Measurements from ENCODE around the gene SERPINE3.

Gene SERPINE3

GRCh38 chr13:51370811-51371210, 31.3 kb downstream of the SERPINE3 start:
- no peak overlapping the region for H3K4me3 ChIP-seq (ENCODE audit: low read length)
- no peak for TF ChIP-seq CTCF (conservative IDR thresholded peaks at IDR 0.05; ENCODE audit: low read depth, low read length)

GRCh38 chr13:51371768-51372399, 32.4 kb downstream of the SERPINE3 start:
- DNase-seq (ENCODE audit: low read depth), result no peak
- no peak for TF ChIP-seq CTCF (conservative IDR thresholded peaks at IDR 0.05; ENCODE audit: low read depth, low read length)
- no peak overlapping the region for H3K4me3 ChIP-seq (ENCODE audit: low read length)

More at GRCh38 chr13:51370811-51371210, 31.3 kb downstream of the SERPINE3 start:
- DNase-seq (ENCODE audit: low read depth), result no peak

GRCh38 chr13:51373451-51373850, 34.0 kb downstream of the SERPINE3 start:
- H3K4me3 ChIP-seq (ENCODE audit: low read length), result no peak overlapping the region
- no peak for DNase-seq (ENCODE audit: low read depth)
- TF ChIP-seq CTCF (conservative IDR thresholded peaks at IDR 0.05; ENCODE audit: low read depth, low read length), result no peak

- no peak overlapping the region for H3K4me3 ChIP-seq (ENCODE audit: low read length)
- TF ChIP-seq CTCF (conservative IDR thresholded peaks at IDR 0.05; ENCODE audit: low read depth, low read length), result no peak
- DNase-seq (ENCODE audit: low read depth), result peak; percentile 24
These were observed 40.8 kb downstream of the SERPINE3 start for GRCh38 chr13:51380269-51380668.

GRCh38 chr13:51385114-51385513, 45.6 kb downstream of the SERPINE3 start:
- TF ChIP-seq CTCF (conservative IDR thresholded peaks at IDR 0.05; ENCODE audit: low read depth, low read length), result no peak
- DNase-seq (ENCODE audit: low read depth), result no peak
- no peak overlapping the region for H3K4me3 ChIP-seq (ENCODE audit: low read length)

GRCh38 chr13:51394724-51395123, 55.2 kb downstream of the SERPINE3 start:
- no peak overlapping the region for H3K4me3 ChIP-seq (ENCODE audit: low read length)
- DNase-seq (ENCODE audit: low read depth), result no peak
- TF ChIP-seq CTCF (conservative IDR thresholded peaks at IDR 0.05; ENCODE audit: low read depth, low read length), result no peak

- no peak overlapping the region for H3K4me3 ChIP-seq (ENCODE audit: low read length)
- no peak for TF ChIP-seq CTCF (conservative IDR thresholded peaks at IDR 0.05; ENCODE audit: low read depth, low read length)
- DNase-seq (ENCODE audit: low read depth), result no peak
These were observed 56.9 kb downstream of the SERPINE3 start for GRCh38 chr13:51396352-51396751.
